ENCODE results near the gene NUDT9.
"Not testable (repeated sequence)": the region's sequence is repeated elsewhere in the genome, so short reads cannot be mapped to it uniquely, and the experiment has no call there.

NUDT9 gene

GRCh38 chr4:87410157-87410556 is 12.2 kb upstream of the NUDT9 start:
- FAIRE-seq: no peak

DNA sequence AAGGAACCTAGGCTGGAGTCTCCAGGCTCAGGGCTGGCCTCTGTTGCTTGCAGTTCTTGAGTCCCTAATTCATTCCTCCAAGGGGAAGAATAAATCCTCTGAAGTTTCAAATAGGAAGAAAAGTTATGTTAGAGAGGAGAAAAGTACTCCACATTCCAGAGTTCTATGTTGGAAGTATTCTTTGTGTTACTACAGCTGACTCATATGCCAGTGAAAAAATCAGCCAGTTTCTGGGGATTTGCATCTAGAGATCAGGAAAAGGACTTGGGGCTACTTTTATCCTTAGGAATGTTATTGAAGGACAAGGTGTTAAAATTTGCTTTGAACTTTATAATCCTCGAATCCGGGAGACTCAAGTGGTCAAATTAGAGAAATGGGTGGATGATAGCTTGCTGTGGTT is 11.7 kb upstream of the NUDT9 start:
- no peak for FAIRE-seq

GRCh38 chr4:87414816-87415215 is 7.6 kb upstream of the NUDT9 start:
- no peak for FAIRE-seq

DNA sequence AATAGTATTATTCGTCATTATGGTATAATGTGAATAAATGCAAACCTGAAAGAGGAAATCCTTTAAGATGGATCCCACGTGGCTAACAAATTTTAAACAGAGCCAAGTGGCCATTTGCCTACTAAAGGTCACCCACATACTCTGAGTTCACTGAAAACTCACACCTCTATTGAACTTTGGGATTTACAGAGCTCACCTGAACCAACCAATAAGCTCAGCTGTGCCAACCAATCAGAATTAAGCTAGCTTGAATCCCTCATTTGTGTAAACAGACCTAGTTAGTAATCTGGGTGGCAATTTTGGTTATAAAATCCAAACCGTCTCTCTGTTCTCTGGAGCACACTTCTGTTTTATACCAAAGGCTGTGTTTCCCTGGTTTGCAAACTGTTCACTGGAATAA is 5.4 kb upstream of the NUDT9 start:
- FAIRE-seq: no peak

GRCh38 chr4:87418410-87418809 is 4.0 kb upstream of the NUDT9 start:
- not testable (repeated sequence) for FAIRE-seq

GRCh38 chr4:87419578-87420249 is 2.7 kb upstream of the NUDT9 start:
- FAIRE-seq: no peak

DNA sequence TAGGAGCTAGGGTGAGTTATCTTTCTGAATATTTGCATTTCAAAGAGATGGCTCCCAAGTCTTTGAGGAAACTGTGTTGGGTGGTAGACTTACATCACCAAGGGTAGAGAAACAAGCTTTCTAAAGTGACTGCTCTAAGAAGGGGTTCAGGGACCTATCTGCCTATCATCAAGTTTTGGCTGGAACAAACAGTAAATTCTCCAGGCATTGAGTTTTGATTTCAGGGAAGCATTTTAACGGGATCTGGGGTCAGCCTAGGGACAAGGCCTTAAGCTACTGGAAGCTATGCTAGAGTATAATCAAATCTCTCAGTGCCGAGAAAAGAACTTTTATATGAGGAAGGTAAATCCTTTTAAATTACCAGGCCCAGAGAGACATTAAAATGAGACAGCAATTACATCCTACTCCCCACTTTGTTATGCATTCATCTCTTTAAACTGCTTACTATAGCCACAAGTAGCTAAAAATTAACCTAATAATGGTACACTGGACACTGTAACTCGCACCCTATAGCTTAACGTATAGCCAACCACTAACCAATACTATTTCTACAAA is 2.0 kb upstream of the NUDT9 start:
- no peak for FAIRE-seq

GRCh38 chr4:87423317-87424098 is 1.1 kb downstream of the NUDT9 start:
- peak; percentile 14 for FAIRE-seq

DNA sequence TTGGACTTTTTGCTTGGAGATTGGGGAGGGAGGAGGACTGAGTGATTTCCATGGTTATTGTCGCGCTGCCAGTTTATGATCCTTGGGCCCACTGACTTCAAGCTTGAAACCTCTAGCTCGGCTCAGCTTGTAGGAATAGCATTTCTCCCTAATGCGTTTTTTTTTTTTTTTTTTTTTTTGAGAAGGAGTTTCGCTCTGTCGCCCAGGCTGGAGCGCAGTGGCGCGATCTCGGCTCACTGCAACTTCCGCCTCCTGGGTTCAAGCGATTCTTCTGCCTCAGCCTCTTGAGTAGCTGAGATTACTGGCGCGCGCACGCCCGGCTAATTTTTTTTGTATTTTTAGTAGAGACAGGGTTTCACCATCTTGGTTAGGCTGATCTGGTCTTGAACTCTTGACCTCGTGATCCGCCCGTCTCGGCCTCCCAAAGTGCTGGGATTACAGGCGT is 1.7 kb downstream of the NUDT9 start:
- FAIRE-seq: not testable (repeated sequence)

- FAIRE-seq: no peak
Measured at GRCh38 chr4:87425711-87426110, 3.3 kb downstream of the NUDT9 start.

DNA sequence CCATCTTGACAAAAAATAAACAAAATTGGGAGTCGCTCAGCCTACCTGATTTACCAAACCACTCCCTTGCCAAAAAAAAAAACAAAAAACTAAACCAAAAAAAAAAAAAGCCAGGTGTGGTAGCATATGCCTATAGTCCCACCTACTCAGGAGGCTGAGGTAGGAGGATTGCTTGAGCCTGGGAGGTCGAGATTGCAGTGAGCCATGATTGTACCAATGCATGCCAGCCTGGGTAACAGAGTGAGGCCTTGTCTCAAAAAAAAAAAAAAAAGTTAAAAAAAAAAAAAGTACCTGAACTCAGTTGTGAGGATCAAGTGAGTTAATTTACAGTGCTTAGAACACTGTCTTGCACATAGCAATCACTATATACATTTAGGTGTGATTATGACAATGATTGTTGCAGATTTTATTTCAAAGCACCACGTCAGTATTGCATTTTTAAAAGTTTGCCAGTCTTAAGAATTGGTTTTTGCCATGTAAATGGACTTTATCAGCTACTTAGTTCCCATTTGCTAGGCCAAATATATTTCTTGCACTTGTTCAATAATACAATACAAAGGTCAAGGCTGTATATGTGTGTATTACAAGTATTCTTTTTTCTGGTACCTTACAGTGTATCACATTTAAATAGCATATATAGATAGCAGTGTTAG is 4.6 kb downstream of the NUDT9 start:
- no peak for FAIRE-seq

- no peak for FAIRE-seq
Measured at GRCh38 chr4:87427518-87427868, 5.1 kb downstream of the NUDT9 start.

GRCh38 chr4:87428979-87429378 is 6.6 kb downstream of the NUDT9 start:
- FAIRE-seq: no peak

GRCh38 chr4:87430038-87430437 is 7.7 kb downstream of the NUDT9 start:
- no peak for FAIRE-seq

DNA sequence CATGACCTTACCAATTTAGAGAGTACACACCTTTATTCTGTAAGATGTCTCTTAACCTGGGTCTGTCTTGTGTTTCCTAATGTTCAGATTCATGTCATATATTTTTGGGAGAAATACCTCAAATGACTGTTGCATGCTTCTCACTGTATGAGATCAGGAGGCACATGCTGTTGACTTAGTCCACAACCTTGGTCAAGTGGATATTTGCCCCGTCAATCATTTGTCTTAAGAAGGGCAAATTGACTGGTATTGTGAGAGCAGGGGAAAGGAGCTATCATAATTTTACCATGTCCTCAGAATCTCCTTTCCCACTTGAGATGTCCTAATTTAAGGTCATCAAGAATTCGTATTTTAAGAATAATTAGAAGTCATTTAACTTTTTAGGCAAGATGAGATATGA is 11.0 kb downstream of the NUDT9 start:
- no peak for FAIRE-seq

DNA sequence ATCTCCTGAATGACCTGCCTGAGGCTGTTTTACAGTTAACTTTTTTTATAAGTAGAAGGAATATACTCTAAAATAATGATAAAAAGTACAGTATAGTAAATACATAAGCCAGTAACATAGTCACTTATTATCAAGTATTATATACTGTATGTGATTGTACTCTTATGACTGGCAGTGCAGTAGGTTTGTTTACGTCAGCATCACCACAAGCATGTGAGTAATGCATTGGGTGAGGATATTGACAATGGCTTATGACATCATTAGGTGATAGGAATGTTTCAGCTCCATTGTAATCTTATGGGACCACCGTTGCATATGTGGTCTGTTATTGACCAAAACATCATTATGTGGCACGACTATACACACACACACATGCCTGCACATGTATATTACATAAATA is 20.5 kb downstream of the NUDT9 start:
- FAIRE-seq: no peak

- FAIRE-seq: no peak
Measured at GRCh38 chr4:87444741-87445140, 22.4 kb downstream of the NUDT9 start.

- FAIRE-seq: no peak
Measured at GRCh38 chr4:87445964-87446363, 23.6 kb downstream of the NUDT9 start.

DNA sequence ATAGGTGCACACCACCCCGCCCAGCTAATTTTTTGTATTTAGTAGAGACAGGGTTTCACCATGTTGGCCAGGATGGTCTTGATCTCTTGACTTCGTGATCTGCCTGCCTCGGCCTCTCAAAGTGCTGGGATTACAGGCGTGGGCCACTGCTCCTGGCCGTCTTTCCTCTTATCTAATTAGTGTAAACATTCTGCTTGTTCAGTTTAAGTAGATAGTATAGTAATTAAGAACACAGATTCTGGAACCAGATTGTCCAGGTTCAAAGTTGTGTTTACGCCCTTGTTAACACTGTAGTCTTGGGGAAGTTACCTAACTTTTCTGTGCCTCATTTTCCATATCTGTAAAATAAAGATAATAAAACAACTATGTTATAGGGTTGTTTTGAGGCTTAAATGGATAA is 24.0 kb downstream of the NUDT9 start:
- FAIRE-seq: not testable (repeated sequence)

DNA sequence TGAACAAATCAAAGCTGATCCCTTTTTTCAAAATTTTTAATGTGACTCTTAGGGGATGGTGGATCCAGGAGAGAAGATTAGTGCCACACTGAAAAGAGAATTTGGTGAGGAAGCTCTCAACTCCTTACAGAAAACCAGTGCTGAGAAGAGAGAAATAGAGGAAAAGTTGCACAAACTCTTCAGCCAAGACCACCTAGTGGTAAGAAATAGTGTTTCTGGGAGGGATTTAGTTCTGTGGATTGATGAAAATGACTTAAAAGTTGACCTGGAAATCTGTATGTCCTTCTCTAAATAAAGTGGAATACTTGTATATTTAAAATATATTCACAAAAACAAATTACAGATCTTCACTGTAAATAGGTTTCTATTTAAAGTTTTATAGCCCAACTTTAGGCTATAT is 29.2 kb downstream of the NUDT9 start:
- no peak for FAIRE-seq

DNA sequence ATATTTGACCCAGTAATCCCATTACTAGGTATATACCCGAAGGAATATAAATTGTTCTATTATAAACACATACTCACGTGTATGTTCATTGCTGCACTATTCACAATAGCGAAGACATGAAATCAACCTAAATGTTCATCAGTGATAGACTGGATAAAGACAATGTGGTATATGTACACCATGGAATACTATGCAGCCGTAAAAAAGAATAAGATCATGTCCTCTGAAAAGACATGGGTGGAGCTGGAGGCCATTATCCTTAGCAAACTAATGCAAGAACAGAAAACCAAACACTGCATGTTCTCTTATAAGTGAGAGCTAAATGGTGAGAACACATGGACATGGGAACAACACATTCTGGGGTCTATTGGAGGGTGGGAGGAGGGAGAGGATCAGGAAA is 36.5 kb downstream of the NUDT9 start:
- FAIRE-seq: no peak

- no peak for FAIRE-seq
Measured at GRCh38 chr4:87461281-87461700, 38.9 kb downstream of the NUDT9 start.

DNA sequence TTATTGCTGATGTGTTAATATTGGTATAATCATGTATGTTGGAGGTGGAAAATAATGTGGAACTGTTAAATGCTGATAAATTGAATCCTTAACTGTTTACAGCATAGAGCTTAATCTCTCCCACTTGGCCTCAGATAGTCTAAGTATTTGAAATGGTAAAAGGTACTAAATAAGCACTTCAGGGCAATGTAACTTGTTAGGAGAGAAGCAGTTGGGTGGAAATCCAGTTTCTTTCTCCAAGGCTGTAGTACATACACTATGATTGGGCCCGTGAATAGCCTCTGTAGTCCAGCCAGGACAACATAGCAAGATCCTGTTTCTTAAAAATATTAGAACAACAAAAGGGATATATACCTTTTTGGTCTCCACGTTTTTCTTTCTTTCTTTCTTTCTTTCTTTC is 39.7 kb downstream of the NUDT9 start:
- no peak for FAIRE-seq
